NOMO-1 (cell line): ENCODE results near the gene SLC2A5.
"Not testable (repeated sequence)": the region's sequence is repeated elsewhere in the genome, so short reads cannot be mapped to it uniquely, and the experiment has no call there.

Experiments used
- DNase-seq, 2 experiments: peaks; one replicate each; lab custom pipeline; 2025; ENCODE audit not compliant: unreplicated experiment in 2 of 2; lab: John Stamatoyannopoulos, UW

Gene SLC2A5

DNA sequence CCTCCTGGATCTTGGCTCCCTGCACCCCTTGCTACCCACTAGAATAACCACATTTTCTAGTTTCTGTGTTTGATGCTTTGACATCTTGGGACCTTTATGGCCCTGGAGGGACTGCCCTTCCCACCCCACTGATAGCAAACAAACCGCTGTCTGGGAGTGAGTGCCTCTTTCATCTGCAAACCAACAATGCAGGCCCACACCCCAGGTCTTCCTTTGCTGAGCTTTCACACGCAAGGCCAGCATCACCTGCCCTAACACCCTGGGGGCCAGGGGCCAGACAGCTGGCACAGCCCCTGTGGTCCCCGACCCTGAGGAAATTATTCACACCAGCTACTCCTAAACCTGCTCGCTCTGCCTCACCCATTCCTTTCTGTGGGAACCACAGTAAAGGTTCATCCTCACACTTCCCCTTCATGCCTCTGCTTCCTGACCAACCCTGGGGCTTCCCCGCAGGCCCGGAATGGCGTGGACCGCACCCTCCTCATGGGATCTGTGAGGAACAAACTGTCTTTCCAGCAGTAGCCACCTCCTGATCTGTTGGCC is 58.6 kb downstream of the SLC2A5 start:
- no peak for DNase-seq

DNA sequence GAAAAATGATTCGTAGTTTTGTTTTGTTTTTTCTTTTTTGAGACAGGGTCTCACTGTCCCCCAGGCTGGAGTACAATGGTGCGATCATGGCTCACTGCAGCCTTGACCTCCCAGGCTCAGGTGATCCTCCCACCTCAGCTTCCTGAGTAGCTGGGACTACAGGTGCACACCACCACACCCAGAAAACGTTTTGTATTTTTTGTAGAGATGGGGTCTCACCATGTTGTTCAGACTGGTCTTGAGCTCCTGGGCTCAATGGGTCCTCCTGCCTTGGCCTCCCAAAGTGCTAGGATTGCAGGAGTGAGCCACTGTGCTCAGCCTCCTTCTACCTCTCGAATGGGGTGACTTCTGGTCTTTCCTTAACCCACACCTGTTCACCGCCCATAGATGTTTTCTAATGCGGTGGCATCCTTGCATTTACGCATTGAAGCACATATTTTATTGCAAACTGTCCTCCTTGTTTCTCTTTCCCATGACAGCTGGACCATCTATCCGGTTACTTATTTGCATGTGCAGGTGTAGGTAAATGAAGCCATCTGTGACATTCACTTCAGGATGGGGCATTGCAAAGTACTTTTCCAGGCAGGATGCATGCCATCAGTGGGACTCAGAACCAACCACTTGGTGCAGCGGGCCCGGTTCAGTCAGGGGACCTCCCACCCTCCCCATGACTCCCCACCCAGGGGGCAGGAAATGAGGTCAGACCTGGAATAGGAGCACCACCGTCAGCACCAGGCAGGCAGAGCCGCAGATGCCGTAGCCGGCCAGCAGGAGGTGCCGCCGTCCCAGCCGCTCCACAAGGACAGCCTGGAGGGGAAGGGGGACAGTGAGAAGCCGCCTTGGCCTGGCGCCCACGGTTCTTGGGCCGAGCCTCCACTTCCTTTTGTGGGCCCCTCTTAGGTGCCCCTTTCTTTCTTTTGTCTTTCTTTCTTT is 59.7 kb downstream of the SLC2A5 start:
- DNase-seq: peak; percentile 2 to 10

DNA sequence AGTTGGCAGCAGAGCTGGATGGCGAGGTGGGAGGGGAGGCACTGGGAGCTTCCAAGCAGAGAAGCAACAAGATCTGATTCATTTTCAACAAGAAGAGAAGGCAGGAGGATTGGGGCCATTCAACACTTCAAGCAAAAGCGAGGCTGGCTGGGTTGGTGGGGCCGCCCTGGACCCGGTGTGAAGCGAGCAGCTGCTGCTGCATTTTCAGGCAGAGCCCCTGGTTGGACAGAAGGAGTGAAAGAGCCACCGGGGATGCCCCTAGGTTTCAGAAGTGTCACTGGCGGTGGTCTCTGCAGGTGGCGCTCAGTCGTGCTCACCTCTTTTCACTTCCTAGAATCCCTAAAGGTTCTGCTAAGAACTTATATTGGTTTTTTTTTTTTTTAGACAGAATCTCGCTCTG is 61.2 kb downstream of the SLC2A5 start:
- DNase-seq: no peak

DNA sequence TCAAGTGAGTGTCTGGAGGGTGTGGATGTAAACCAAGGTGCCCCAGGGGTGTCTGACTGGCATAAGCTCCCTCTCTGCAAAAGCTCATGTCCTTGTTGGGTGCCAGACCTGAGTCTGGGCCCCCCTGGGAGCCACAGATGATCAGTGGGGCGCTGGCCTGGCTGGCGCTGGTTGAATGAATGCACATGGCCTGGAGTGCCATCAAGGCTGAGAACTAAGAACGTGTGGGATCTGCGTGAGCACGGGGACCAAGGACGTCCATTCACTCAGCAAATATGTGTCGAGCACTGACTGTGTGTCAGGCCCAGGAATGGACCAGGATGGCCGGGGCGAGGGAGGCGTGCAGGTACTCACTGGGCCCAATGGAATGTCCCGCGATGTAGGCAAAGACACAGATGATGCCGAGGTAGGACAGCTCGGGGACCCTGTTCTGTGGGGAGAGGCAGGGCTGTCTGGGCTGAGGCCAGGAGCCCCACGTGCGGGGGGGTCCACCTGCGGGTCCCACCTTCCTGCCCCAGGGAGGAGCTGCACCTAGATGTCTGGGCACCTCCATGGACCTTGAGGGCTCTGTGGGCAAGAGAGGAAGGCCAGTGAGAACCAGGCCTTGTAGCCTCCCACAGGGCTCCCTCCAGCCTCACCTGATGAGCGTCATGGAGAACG is 62.3 kb downstream of the SLC2A5 start:
- no peak for DNase-seq

DNA sequence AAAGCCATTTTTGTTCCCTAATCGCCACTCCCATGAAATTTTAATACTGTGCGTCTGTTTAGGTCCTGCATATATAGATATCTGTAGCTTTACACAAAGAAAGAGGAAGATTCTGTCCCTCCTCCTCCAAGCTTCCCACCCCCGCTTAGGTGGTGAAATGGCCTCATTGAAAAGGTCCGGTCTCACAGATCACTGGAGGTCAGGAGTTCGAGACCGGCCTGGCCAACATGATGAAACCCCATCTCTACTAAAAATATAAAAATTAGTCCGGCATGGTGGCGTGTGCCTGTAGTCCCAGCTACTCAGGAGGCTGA is 64.1 kb downstream of the SLC2A5 start:
- DNase-seq: no peak

DNA sequence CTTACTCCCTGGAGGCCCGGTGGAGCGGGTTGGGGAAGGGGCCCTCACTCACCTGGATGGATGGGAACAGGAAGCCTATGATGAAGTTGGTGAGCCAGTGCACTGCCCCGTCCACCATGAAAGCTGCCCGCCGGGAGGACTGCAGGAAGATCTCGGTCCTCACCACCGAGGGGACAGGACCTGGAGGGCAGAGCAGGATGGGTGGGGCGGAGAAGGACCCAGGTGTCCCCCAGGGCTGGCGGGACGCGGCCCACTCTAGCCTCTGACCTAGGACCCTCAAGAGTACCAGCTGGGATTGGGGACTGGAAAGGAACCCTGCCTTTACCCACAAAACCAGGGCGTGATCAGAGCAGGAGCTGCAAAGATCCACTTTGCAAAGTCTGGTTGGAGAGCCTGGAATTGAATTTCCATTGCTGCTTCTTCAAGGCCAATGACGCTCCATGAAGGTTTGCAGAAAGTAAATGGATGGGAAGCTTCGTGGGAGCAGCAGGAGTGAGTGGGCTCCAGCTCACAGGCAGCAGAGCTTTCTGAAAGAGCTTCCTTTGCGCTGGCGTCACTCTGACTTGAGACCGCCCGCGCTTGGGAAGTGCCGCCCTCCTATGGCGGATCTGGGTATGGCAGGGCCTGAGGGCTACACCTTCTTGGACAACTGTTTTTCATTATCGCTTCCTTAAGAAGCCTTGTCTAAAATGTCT is 64.6 kb downstream of the SLC2A5 start:
- peak; percentile 80 to 83 for DNase-seq

DNA sequence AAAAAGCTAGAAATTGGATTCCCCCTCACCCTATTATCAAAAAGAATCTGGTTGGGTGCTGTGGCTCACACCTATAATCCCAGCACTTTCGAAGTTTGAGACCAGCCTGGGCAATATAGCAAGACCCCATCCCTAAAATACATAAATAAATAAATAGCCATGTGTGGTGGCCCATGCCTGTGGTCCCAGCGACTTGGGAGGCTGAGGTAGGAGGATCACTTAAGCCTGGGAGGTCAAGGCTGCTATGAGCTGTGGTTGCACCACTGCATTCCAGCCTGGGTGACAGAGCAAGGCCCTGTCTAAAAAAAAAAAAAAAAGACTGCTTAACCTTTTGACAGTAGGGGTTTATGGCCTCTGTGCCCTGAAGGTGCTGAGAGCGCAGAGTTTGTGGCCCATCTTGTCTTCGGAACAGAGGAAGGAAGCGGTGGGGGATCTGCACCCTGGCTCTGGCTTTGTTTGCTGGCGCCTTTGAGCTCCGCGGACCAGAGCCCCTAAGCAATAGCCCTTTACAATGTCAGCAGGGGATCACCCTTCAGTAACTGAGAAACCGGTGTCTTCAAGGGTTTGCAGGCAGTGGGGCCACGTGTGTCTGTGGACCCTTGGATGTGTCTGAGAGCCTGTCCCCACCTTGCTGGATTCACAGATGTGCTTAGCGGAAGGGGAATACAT is 65.3 kb downstream of the SLC2A5 start:
- no peak for DNase-seq

DNA sequence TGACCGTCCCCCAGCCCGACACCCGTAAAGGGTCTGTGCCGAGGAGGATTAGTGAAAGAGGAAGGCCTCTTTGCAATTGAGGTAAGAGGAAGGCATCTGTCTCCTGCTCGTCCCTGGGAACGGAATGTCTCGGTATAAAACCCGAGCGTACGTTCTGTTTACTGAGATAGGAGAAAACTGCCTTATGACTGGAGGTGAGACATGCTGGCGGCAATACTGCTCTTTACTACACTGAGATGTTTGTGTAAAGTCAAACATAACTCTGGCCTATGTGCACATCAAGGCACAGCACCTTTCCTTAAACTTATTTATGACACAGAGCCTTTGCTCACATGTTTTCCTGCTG is 67.2 kb downstream of the SLC2A5 start:
- DNase-seq: not testable (repeated sequence)

DNA sequence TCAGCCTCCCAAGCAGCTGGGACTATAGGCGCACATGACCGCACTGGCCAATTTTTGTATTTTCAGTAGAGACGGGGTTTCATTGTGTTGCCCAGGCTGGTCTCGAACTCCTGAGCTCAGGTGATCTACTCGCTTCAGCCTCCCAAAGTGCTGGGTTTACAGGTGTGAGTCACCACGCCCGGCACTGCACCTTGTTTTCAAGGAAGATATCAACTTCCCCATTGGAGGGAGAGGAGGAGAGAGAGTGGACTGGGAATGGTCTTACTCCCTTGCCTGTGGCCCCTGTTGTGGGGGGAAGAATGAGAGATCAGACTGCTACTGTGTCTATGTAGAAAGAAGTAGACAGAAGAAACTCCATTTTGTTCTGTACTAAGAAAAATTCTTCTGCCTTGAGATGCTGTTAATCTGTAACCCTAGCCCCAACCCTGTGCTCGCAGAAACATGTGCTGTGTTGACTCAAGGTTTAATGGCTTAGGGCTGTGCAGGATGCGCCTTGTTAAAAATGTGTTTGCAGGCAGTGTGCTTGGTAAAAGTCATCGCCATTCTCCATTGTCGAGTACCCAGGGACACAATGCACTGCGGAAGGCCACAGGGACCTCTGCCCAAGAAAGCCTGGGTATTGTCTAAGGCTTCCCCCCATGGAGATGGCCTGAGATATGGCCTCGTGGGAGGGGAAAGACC is 67.8 kb downstream of the SLC2A5 start:
- not testable (repeated sequence) for DNase-seq

DNA sequence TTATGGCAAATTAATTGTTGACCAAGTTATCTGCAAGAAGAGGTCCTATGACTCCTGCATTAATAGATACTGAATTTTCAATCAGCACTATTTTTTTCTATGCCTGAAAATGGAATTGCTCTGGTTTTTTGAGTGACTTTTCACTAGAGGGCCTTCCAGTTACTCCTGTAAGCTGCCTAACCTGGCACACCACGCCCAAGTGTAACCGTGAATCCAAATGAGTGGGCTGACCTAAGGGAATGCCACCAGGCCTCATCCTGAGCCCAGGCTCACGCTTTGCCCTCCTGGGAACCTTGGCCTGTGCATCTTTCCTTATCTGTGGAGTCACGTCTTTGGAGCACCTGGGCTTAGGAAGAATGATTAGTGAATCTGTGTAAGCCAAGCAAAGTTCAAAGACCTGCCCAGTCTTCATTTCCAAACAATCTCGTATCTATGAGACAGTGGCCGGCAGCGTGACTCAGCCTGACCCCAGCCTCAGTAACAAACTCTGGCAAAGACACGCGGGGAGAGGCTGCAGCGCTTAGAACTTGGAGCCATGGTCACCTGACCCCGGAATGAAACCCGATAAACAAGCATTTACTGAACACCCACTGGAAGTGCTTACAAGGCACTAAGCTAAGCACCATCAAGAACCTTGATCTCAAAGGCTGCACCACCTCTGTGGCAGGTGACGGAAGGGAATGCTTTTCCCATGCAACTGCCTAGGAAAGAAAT is 75.3 kb downstream of the SLC2A5 start:
- not testable (repeated sequence) for DNase-seq

DNA sequence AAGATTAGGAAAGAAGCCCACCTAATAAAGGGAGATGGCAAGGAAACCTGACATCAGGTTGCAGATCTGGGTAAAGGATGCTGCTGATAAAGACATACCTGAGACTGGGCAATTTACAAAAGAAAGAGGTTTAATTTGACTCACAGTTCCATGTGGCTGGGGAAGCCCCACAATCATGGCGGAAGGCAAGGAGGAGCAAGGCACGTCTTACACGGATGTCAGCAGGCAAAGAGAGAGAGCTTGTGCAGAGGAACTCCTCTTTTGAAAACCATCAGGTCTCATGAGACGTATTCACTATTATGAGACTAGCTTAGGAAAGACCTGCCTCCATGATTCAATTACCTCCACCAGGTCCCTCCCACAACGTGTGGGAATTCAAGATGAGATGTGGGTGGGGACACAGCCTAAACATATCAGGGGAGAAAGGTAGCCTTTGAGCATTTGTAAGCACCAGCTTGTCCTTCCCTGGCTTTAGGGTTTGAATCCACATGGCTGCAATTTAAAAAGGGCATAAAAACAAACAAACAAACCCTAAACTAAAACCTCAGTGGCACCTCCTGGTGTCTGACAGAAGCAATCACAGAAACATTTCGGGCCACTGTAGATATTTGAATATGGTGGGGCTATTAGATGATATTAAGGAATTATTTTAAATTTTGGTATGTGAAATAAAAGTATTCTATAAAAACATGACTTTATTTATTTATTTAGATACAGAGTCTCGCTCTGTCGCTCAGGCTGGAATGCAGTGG is 76.3 kb downstream of the SLC2A5 start:
- no peak for DNase-seq

DNA sequence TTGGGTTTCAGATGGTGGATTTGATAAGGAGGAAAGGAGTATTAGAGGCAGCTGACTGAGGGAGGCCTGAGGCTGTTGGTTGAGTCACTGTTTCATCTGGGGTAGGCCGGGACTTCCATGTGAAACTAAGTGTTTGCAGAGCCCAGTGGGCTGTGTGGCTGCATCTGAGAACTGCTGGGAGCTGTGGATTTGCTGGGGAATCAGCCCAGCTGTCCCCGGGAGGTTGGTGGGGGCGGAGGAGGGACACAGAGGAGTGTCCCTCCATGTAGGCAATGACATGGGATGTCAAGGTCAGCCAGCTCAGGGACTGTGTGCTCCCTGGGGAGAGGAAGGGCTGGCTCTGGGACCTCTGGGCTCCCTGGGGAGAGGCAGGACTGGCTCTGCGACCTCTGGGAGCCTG is 79.6 kb downstream of the SLC2A5 start:
- no peak for DNase-seq

DNA sequence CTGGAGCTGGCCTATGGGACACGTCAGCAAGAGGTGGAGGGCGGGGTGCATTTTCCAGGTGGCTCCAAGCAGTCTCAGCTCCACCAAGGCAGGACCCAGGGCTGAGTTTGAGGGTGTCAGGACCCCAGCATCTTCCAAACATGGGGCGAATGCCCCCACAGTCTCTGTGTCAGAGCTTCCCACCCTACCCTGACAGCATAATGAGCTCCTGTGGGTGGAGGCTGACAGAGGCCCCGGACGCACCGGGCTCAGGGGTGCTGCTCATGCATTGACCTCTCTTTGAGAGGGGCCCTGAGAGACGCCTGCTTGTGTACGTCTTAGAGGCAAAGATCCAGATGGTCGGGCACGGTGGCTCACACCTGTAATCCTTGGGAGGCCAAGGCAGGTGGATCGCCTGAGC is 80.4 kb downstream of the SLC2A5 start:
- no peak for DNase-seq

DNA sequence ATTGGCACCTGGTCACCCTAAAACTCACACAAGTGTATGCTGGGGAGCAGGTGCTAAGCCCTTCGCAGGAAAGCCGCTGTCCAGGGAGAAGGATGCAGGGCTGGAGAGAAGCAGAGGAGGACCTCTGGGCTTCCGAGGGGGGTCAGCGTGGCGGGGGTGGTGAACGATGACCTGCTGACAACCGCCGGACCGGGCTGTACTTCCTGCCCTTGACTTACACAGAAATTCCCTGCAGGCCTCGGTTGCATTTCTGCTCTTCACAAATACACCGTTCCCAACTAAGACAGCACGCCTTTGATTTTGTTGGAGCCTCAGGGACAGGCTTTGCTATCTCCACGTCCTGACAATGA is 80.8 kb downstream of the SLC2A5 start:
- DNase-seq: no peak

DNA sequence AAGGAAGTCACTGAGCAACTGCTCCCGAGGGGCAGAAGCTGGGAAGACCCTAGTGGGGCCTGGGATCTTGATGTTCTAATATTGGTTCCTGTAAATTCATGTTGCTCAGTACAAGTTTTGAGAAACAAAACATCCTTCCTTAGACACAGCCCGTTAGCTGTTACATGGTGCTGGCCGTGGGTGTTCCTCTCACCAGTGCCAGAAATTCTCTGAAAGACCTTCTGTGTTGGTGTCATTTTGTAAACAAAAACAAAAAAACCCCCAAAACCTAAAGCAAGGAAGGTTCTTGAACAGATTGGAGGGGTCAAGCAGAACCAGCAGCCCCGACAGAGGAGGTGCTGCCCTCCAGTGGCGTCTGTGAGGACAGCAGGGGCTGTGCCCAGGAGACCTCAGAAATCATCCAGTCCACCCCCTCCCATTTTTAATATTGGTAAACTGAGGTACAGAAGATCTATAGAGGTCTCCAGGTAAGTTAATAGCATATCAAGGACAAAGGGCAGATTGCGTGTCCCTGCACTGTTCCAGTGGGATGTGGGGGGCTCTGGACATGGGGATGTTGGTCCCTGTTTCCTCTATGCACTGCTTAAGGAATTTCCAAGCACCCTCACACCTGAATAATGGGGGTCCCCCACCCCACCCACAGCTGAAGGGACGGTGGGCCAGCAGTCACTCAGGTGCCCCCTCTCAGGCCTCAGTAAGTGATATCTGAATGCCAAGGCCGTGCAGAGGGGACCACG is 81.4 kb downstream of the SLC2A5 start:
- peak; percentile 8 to 38 for DNase-seq

DNA sequence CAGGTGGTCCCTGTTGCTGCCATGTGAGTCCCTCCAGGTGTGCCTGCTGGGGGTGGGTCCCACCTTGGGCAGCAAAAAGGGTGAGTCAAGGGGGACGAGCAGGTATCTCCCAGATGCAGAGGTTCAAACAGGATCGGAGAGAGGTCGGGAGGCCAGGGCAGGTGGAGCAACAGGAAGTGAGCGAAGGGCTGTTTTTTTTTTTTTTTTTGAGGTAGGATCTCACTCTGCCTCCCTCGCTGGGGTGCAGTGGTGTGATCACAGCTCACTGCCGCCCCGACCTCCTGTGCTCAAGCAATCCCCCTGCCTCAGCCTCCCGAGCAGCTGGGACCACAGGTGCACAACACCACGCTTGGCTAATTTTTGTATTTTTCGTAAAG is 82.6 kb downstream of the SLC2A5 start:
- DNase-seq: no peak

DNA sequence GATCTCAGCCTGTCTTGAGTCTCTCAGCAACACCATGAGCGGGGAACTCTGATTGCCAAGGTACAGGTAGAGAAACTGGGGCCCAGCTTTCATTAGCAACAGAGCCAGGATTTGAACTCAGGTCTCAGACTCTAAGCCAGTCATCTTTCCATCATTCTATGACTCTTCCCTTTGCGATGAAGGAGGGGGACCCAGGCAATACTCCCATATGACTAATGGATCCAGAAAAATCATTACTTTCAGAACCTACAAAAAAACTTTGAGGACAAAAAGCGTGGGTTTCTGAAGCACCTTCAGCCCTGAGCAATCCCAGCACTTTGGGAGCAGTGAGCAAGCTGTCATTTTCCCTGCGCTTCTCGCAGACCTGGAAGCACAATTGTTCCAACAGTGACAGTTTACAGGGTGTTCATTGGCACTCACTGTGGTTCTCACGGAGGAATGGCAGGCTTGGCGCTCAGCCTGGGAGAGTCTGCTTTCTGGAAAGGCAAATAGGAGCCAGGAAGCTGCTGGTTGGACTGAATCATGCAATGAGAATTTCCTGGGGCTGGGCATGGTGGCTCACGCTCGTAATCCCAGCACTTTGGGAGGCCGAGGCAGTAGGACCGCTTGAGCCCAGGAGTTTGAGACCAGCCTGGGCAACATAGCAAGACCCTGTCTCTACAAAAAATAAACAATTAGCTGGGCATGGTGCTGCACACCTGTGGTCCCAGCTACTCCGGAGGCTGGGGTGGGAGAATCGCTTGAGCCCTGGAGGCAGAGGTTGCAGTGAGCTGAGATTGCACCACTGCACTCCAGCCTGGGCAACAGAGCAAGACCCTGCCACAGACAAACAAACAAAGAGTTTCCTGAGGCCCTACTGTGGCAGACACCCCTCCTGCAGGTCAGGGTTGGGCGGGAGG is 83.3 kb downstream of the SLC2A5 start:
- DNase-seq: no peak
